ENCODE results near the gene BTG1.
"Not testable (repeated sequence)": the region's sequence is repeated elsewhere in the genome, so short reads cannot be mapped to it uniquely, and the experiment has no call there.

BTG1 gene

GRCh38 chr12:92094751-92095161 lies 50.9 kb downstream of the BTG1 start:
- DNase-seq: no peak

GRCh38 chr12:92094301-92094700 lies 51.3 kb downstream of the BTG1 start:
- not testable (repeated sequence) for DNase-seq
